ENCODE results near the gene SUCLG2. TPM values are rescaled to one million over a fixed set of nuclear protein-coding genes. Genes with fewer than 3 reads are reported as not detected.
A peak's percentile ranks its signal among the peaks of the same experiment; 100 is the strongest.

The SUCLG2 gene
- total RNA-seq, 1 donor from 2014 or later = 33.8 TPM

DNA sequence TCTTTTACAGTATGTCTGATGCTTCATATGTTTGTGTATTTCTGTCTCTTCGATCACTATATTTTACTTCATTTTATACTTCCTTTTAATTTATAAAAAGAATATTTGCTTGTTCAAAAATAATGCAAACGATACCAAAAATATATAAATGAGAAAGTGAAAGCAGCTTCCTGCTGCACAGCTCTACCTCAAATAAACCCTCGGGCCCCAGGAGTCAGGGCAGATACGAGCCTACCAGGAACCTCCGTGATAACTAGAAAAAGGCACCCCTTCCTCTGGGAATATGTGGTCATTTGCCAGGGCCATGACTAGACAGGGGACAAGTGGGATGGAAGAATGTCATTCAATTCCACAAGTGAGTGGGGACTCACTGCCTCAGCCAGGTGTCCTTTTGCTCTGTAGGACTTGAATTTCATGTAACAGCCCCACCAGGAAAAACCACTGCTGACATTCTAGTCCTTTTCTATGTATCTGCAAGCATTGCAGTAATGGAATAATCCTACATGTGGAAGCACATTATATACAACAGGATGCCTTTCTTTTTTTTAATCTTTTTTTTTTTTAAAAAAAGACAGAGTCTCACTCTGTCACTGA, 133.3 kb downstream of the SUCLG2 start:
- no peak overlapping the region for H3K27ac Mint-ChIP-seq (ENCODE audit: unreplicated experiment)
- no peaks in the 10 kb centered on the region for H3K9me3 Mint-ChIP-seq (ENCODE audit: unreplicated experiment)
- no peaks in the 10 kb centered on the region for H3K36me3 Mint-ChIP-seq (ENCODE audit: low read depth, unreplicated experiment)
- peaks cover 13% of the 10 kb centered on the region for H3K4me1 Mint-ChIP-seq (ENCODE audit: unreplicated experiment)
- H3K4me3 Mint-ChIP-seq (ENCODE audit: unreplicated experiment) = no peak overlapping the region
- TF ChIP-seq, protein P1, sequence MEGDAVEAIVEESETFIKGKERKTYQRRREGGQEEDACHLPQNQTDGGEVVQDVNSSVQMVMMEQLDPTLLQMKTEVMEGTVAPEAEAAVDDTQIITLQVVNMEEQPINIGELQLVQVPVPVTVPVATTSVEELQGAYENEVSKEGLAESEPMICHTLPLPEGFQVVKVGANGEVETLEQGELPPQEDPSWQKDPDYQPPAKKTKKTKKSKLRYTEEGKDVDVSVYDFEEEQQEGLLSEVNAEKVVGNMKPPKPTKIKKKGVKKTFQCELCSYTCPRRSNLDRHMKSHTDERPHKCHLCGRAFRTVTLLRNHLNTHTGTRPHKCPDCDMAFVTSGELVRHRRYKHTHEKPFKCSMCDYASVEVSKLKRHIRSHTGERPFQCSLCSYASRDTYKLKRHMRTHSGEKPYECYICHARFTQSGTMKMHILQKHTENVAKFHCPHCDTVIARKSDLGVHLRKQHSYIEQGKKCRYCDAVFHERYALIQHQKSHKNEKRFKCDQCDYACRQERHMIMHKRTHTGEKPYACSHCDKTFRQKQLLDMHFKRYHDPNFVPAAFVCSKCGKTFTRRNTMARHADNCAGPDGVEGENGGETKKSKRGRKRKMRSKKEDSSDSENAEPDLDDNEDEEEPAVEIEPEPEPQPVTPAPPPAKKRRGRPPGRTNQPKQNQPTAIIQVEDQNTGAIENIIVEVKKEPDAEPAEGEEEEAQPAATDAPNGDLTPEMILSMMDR (IDR thresholded peaks at IDR 0.05; ENCODE audit: unreplicated experiment) = no peak
- no peaks in the 10 kb centered on the region for H3K27me3 Mint-ChIP-seq (ENCODE audit: unreplicated experiment)
- no peak for DNase-seq (ENCODE audit: low spot score)

DNA sequence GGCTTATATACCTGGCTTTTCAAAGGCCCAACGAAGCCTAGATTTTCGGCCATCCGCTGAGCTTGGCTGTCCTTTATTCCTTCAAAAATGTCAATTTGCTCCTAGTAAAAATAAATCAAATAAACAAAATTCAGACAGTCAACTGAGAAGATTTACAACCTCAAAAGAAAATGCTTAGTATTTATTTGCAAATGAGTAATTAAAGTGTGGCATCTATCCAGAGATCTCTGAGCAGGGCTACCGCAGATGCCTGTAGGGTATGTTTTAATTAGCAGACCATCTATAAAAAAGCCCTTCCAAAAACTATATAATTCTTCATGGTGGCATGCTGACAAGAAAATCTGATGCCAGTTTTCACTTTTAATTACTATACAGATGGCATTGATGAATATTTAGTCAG, 136.2 kb downstream of the SUCLG2 start:
- Mint-ChIP-seq H3K36me3 (ENCODE audit: low read depth, unreplicated experiment) (no peaks in the 10 kb centered on the region), H3K9me3 (ENCODE audit: unreplicated experiment) (no peaks in the 10 kb centered on the region), H3K27ac (ENCODE audit: unreplicated experiment) (no peak overlapping the region), H3K4me1 (ENCODE audit: unreplicated experiment) (peaks cover 25% of the 10 kb centered on the region), H3K4me3 (ENCODE audit: unreplicated experiment) (no peak overlapping the region), H3K27me3 (ENCODE audit: unreplicated experiment) (peaks cover 3% of the 10 kb centered on the region)
- TF ChIP-seq, protein P1 (IDR thresholded peaks at IDR 0.05; ENCODE audit: unreplicated experiment) = no peak
- no peak for DNase-seq (ENCODE audit: low spot score)

DNA sequence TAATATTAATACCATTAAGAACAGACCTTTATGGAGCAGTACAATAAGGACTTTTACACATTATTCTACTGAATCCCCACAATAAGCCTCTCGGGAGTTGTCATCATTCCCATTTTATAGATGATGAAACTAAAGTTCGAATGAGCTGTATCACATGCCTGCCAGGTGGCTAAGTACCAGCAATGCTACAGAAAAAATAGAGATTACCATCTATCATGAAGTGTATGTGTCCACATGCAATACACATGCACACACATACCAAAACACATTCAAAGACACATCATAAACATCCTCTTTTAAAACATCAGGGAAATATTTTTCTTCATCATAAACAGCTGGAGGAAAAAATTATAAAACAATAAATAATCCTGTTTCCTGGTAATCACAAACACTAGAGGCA, 136.6 kb downstream of the SUCLG2 start:
- H3K4me3 Mint-ChIP-seq (ENCODE audit: unreplicated experiment) = no peak overlapping the region
- no peaks in the 10 kb centered on the region for H3K9me3 Mint-ChIP-seq (ENCODE audit: unreplicated experiment)
- H3K27me3 Mint-ChIP-seq (ENCODE audit: unreplicated experiment) = peaks cover 3% of the 10 kb centered on the region
- TF ChIP-seq, protein P1 (IDR thresholded peaks at IDR 0.05; ENCODE audit: unreplicated experiment) = no peak
- H3K36me3 Mint-ChIP-seq (ENCODE audit: low read depth, unreplicated experiment) = no peaks in the 10 kb centered on the region
- H3K27ac Mint-ChIP-seq (ENCODE audit: unreplicated experiment) = no peak overlapping the region
- DNase-seq (ENCODE audit: low spot score) = no peak
- H3K4me1 Mint-ChIP-seq (ENCODE audit: unreplicated experiment) = peaks cover 25% of the 10 kb centered on the region

DNA sequence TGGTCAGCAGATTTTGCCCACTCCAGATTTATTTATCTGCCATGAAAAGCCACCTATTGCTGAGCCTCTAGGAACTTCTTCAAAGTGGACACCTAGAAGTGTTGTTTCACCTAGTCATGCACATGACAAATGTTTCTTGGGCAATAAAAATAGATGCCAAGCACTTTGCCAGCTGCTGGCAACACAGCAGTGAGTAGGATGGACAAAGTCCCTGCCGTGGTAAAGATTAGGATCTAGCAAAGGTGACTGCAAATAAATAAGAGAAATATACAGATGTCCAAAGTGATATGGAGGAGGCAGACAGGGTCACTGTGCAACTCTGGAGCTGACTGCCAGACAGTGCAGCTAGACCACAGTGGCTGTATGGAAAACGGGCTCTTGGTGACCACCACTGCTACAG, 137.9 kb downstream of the SUCLG2 start:
- no peak for DNase-seq (ENCODE audit: low spot score)
- TF ChIP-seq, protein P1 (IDR thresholded peaks at IDR 0.05; ENCODE audit: unreplicated experiment) = no peak
- peak overlapping the region; percentile 97 for H3K27ac Mint-ChIP-seq (ENCODE audit: unreplicated experiment)
- H3K36me3 Mint-ChIP-seq (ENCODE audit: low read depth, unreplicated experiment) = no peaks in the 10 kb centered on the region
- peaks cover 3% of the 10 kb centered on the region for H3K27me3 Mint-ChIP-seq (ENCODE audit: unreplicated experiment)
- H3K4me1 Mint-ChIP-seq (ENCODE audit: unreplicated experiment) = peaks cover 25% of the 10 kb centered on the region
- H3K9me3 Mint-ChIP-seq (ENCODE audit: unreplicated experiment) = no peaks in the 10 kb centered on the region
- no peak overlapping the region for H3K4me3 Mint-ChIP-seq (ENCODE audit: unreplicated experiment)

DNA sequence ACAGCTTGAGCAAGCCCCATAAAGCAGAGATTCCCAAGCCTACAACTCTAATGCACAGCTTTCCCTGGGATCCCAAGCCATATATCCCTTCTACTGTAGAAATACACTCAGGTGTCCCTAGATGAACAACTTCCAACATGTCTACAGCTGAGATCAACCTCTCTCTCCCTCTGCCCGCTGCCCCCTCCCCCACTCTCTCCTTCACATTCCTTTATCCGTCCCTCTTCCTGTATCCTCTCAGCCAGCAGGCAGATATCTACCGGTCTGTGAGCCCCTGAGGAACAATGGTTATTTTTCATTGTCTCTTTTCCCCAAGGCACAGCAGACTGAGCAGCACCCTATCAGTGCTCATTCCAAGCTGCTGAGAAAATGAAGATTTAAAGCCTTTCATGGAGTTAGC, 138.6 kb downstream of the SUCLG2 start:
- peaks cover 25% of the 10 kb centered on the region for H3K4me1 Mint-ChIP-seq (ENCODE audit: unreplicated experiment)
- TF ChIP-seq, protein P1 (IDR thresholded peaks at IDR 0.05; ENCODE audit: unreplicated experiment) = no peak
- no peak overlapping the region for H3K4me3 Mint-ChIP-seq (ENCODE audit: unreplicated experiment)
- no peaks in the 10 kb centered on the region for H3K9me3 Mint-ChIP-seq (ENCODE audit: unreplicated experiment)
- H3K36me3 Mint-ChIP-seq (ENCODE audit: low read depth, unreplicated experiment) = no peaks in the 10 kb centered on the region
- peaks cover 3% of the 10 kb centered on the region for H3K27me3 Mint-ChIP-seq (ENCODE audit: unreplicated experiment)
- peak; percentile 53 for DNase-seq (ENCODE audit: low spot score)
- H3K27ac Mint-ChIP-seq (ENCODE audit: unreplicated experiment) = peak overlapping the region; percentile 97

Measured in endothelial cell (in vitro differentiated cells).